NCI-H1694 treated with DMSO at 0.1 percent for 48 hours (cell line): ENCODE data around the gene FTCD.

ENCODE experiments used
- DNase-seq: peaks from one replicate; lab custom pipeline; 2025; lab: John Stamatoyannopoulos, UW

Gene FTCD

GRCh38 chr21:46093668-46094400 lies 61.5 kb downstream of the FTCD start:
- DNase-seq = no peak

- no peak for DNase-seq
These were observed 62.3 kb downstream of the FTCD start for GRCh38 chr21:46092811-46093667.

DNA sequence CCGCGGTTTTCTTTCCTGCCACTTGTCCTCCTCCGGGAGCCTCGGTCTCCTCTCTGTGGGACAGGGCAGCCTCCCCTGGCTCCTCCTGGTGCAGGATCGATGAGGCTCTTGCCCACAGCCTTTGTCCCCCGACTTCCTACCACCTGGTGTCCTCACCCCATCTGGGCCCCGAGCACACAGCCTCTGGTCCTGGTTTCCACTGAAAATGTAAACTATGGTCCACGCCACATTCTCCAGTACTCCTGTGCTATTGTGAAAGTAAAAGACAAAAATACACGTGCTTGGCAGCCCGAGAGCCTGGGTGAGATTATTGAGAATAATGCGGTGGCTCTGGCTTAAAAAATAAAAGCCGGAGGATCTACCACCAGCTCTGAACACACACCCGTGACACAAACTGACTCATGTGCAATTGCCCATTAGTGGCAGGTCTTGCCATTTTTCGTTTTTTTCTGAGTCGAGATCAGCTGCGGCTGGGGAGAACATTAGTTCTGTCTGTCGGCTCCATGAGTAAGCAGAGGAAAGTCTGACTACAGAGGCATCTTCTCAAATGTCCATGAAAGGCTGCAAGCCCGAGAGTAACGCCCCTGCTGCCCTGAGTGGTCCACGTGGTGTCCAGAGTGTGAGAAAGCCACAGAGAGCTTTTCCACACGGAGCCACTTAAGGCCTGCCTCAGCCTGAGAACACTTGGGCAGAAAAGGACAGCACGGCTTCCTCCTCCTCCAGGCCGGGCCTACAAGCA lies 63.2 kb downstream of the FTCD start:
- DNase-seq = no peak

DNA sequence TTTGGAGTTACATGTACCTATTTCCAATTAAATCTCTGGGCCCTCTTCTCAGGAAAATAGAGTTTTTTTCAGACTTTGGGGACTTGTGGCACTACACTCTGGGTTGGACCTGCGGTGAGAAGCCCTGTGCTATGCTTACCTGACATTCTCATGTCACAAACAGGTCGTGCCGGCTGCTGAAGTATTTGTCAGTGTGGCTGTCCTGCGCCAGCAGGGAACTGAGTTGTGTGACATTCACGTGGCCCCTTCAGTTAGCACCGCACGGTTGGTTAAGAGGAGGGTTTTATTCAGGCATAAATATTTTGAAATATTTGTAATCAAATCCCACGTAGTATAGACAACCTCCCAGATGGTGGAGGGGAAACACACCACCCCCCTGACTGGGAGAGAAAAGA lies 63.8 kb downstream of the FTCD start:
- DNase-seq = no peak

GRCh38 chr21:46091118-46091517 lies 64.3 kb downstream of the FTCD start:
- DNase-seq = no peak

DNA sequence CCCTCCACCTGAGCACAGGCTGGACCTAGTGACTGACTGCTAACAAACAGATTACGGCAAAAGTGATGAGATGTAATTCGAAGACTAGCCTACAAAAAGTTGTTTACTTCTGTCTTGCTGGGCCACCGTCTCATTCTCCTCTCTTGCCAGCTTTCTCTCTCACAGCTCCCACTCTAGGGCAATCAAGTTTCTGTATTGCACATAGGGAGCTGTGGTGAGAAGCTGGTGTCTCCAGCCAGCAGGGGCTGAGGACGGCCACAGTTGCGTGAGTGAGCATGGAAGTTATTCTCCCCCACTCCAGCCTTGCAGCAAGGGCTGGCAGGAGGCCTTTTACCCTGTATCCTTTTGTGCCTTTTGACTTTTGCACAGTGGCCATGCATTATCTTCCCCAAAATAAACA lies 66.1 kb downstream of the FTCD start:
- DNase-seq = no peak

GRCh38 chr21:46088189-46088588 lies 67.2 kb downstream of the FTCD start:
- no peak for DNase-seq

DNA sequence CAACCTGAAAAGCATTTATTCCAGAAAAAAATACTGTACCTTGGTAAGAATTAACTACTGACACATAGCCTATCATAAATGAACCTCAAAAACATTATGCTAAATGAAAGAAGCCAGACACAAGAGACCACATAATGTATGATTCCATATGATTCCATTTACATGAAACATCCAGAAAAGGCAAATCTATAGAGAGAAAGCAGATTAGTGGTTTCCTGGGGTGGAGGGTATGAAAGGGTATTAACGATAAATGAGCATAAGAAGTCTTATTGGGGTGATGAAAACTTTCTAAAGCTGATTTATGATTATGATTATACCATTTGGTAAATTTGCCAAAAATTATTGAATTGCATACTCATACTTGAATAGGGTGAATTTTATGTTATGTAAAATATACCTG lies 67.7 kb downstream of the FTCD start:
- DNase-seq = no peak
